ENCODE data around the gene ZIC2.
"Not testable (repeated sequence)": the region's sequence is repeated elsewhere in the genome, so short reads cannot be mapped to it uniquely, and the experiment has no call there.

Gene ZIC2

DNA sequence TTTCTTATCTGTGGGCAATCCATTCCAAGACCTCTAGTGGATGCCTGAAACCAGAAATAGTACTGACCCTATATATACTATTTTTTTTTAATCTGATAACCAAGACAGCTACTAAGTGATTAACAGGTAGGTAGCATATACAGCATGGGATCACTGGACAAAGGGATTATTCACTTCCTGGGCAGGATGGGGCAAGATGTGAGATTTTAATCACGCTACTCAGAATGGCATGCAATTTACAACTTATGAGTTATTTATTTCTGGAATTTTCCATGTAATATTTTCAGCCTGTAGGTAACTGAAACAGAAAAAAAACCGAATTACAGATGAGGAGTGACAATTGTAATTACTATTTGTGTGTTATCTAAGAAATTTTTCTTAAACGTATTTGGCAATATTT is 41.2 kb downstream of the ZIC2 start:
- DNase-seq: no peak

DNA sequence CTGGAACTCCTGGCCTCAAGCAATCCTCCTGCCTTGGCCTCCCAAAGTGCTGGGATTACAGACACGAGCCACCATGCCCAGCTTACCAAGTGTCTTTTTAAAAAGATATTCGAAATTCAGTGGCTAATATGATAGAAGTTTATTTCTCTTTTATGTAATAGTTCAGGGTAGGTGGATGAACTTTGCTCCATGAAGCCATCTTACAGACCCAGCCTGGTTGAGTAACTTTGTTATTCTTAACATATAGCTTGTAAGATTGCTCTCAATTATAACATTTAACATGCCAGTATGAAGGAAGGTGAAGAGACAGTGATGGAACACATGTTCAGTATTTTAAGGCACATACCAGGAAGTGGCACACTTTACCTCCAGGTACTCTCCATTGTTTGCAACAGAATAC is 42.4 kb downstream of the ZIC2 start:
- DNase-seq: no peak

DNA sequence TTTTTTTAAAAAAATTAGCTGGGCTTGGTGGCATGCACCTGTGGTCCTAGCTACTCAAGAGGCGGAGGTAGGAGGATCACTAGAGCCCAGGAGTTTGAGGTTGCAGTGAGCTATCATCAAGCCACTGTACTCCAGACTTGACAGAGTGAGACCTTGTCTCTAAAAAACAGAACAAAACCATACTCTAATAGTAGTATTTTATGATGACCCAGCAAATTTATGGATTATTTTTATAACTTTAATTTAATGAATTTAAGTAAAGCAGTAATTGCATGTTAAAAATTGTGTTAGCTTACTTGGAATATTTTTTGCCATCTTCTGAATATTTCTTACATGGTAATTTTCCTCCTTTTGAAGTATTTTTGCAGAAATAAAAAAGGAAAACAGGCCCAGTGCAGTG is 48.3 kb downstream of the ZIC2 start:
- DNase-seq: no peak

DNA sequence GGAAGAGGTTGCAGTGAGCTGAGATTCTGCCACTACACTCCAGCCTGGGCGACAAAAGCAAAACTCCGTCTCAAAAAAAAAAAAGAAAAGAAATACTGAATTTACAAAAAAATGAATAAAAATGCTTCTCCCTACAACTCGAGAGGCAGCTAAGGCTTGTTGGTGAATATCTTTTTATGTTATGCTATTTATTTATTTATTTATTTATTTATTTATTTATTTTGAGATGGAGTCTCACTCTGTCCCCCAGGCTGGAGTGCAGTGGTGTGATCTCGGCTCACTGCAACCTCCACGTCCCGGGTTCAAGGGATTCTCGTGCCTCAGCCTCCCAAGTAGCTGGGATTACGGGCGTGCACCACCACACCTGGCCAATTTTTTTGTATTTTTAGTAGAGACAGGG is 51.1 kb downstream of the ZIC2 start:
- not testable (repeated sequence) for DNase-seq

DNA sequence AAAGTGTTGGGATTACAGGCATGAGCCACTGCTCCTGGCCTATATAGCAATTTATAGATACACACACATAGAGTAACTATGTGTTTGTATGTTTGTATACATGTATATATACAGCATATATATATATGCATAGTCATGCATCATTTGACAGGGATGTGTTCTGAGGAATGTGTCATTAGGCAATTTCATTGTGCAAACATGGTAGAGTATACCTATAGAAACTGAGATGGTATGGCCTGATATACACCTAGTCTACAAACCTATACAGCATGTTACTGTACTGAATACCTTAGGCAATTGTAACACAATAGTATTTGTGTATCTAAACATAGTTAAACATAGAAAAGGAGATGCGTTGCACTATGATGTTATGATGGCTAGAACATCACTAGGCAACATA is 54.4 kb downstream of the ZIC2 start:
- no peak for DNase-seq

Data from C1 segment of cervical spinal cord (tissue), 14 donors.